Fibroblast of lung (primary cell): ENCODE data around the gene SHROOM3.

Experiments used
- CTCF ChIP-seq, 2 donors: IDR thresholded peaks in 1 of 2; conservative IDR thresholded peaks in 1 of 2; 1 replicate in 1 of 2; 2 replicates in 1 of 2; pipeline ENCODE4 v1.5.1; 2011 to 2012; ENCODE audit warnings: low read length in 2 of 2, control low read depth in 1 of 2, inconsistent platforms in 1 of 2, low read depth in 1 of 2, mild to moderate bottlenecking in 1 of 2
- EZH2 ChIP-seq: IDR thresholded peaks from 2 replicates; pipeline ENCODE4 v1.5.1; 2012; ENCODE audit warnings: low read length, control low read depth, mild to moderate bottlenecking; ENCODE audit errors: missing control alignments

- TF ChIP-seq CTCF (conservative IDR thresholded peaks at IDR 0.05 in 1 of 2, IDR thresholded peaks at IDR 0.05 in 1 of 2; ENCODE audit: low read depth in 1 of 2, low read length in 2 of 2) (no peak), EZH2 (no peak)
Measured at GRCh38 chr4:76811604-76812412, 376.8 kb downstream of the SHROOM3 start.
